Muscle layer of colon (tissue), 2 donors: ENCODE results near the gene GAB2.

Source experiments
- H3K27ac ChIP-seq: one replicate; pipeline ENCODE4 v1.7.0; 2013; ENCODE audit warnings: low read depth, mild to moderate bottlenecking, low read length, moderate library complexity
- H3K27me3 ChIP-seq, 2 donors: one replicate each; pipeline ENCODE4 v1.7.0; 2013; ENCODE audit warnings: low read length in 2 of 2, mild to moderate bottlenecking in 2 of 2; ENCODE audit not compliant: insufficient read depth in 2 of 2, control insufficient read depth in 1 of 2
- H3K36me3 ChIP-seq: one replicate; pipeline ENCODE4 v1.7.0; 2013; ENCODE audit warnings: mild to moderate bottlenecking, low read length; ENCODE audit not compliant: insufficient read depth
- H3K4me1 ChIP-seq: one replicate; pipeline ENCODE4 v1.7.0; 2013; ENCODE audit warnings: mild to moderate bottlenecking, low read length; ENCODE audit not compliant: insufficient read depth
- H3K4me3 ChIP-seq, 2 donors: one replicate each; pipeline ENCODE4 v1.7.0; 2013; ENCODE audit warnings: low read length in 2 of 2, low read depth in 1 of 2, mild to moderate bottlenecking in 1 of 2, moderate library complexity in 1 of 2
- H3K9ac ChIP-seq: one replicate; pipeline ENCODE4 v1.7.0; 2013; ENCODE audit warnings: low read length
- H3K9me3 ChIP-seq: one replicate; pipeline ENCODE4 v1.7.0; 2013; ENCODE audit warnings: mild to moderate bottlenecking, low read length
- donor health status: abdominal sarcoma.
- donor health status: Adenocarcinoma of cecum.

Gene GAB2

GRCh38 chr11:78220218-78221157, 197.1 kb downstream of the GAB2 start:
- H3K4me1 ChIP-seq = no peaks in the 10 kb centered on the region
- H3K9ac ChIP-seq = no peak overlapping the region
- H3K4me3 ChIP-seq = no peak overlapping the region
- H3K27ac ChIP-seq = no peak overlapping the region
- H3K9me3 ChIP-seq = no peaks in the 10 kb centered on the region
- no peaks in the 10 kb centered on the region for H3K27me3 ChIP-seq
- H3K36me3 ChIP-seq = peaks cover 49% of the 10 kb centered on the region

- Histone ChIP-seq H3K9me3 (no peaks in the 10 kb centered on the region), H3K4me1 (no peaks in the 10 kb centered on the region), H3K9ac (no peak overlapping the region), H3K4me3 (no peak overlapping the region), H3K36me3 (peaks cover 56% of the 10 kb centered on the region), H3K27me3 (no peaks in the 10 kb centered on the region), H3K27ac (no peak overlapping the region)
These were observed 198.0 kb downstream of the GAB2 start for GRCh38 chr11:78219493-78220217.

- no peak overlapping the region for H3K9ac ChIP-seq
- no peaks in the 10 kb centered on the region for H3K27me3 ChIP-seq
- no peak overlapping the region for H3K27ac ChIP-seq
- no peak overlapping the region for H3K4me3 ChIP-seq
- H3K36me3 ChIP-seq = peaks cover 56% of the 10 kb centered on the region
- no peaks in the 10 kb centered on the region for H3K4me1 ChIP-seq
- no peaks in the 10 kb centered on the region for H3K9me3 ChIP-seq
These were observed 198.7 kb downstream of the GAB2 start for GRCh38 chr11:78218707-78219492.

- H3K9ac ChIP-seq = no peak overlapping the region
- no peaks in the 10 kb centered on the region for H3K9me3 ChIP-seq
- H3K36me3 ChIP-seq = peaks cover 48% of the 10 kb centered on the region
- no peaks in the 10 kb centered on the region for H3K27me3 ChIP-seq
- no peak overlapping the region for H3K4me3 ChIP-seq
- H3K27ac ChIP-seq = no peak overlapping the region
- no peaks in the 10 kb centered on the region for H3K4me1 ChIP-seq
These were observed 199.7 kb downstream of the GAB2 start for GRCh38 chr11:78217650-78218541.

- Histone ChIP-seq H3K4me3 (no peak overlapping the region), H3K27ac (no peak overlapping the region), H3K4me1 (no peaks in the 10 kb centered on the region), H3K36me3 (peaks cover 42% of the 10 kb centered on the region), H3K9ac (no peak overlapping the region), H3K27me3 (no peaks in the 10 kb centered on the region), H3K9me3 (no peaks in the 10 kb centered on the region)
These were observed 200.9 kb downstream of the GAB2 start for GRCh38 chr11:78216571-78217287.

- Histone ChIP-seq H3K4me1 (no peaks in the 10 kb centered on the region), H3K36me3 (peaks cover 35% of the 10 kb centered on the region)
These were observed 201.6 kb downstream of the GAB2 start for GRCh38 chr11:78216021-78216420.

GRCh38 chr11:78214331-78215194, 203.1 kb downstream of the GAB2 start:
- Histone ChIP-seq H3K9me3 (no peaks in the 10 kb centered on the region), H3K4me1 (no peaks in the 10 kb centered on the region), H3K4me3 (no peak overlapping the region), H3K9ac (no peak overlapping the region), H3K27me3 (no peaks in the 10 kb centered on the region), H3K36me3 (peaks cover 40% of the 10 kb centered on the region), H3K27ac (no peak overlapping the region)

More at GRCh38 chr11:78216021-78216420, 201.6 kb downstream of the GAB2 start:
- no peak overlapping the region for H3K27ac ChIP-seq
- no peak overlapping the region for H3K9ac ChIP-seq
- H3K4me3 ChIP-seq = no peak overlapping the region
- H3K27me3 ChIP-seq = no peaks in the 10 kb centered on the region
- no peaks in the 10 kb centered on the region for H3K9me3 ChIP-seq

GRCh38 chr11:78213526-78214330, 203.9 kb downstream of the GAB2 start:
- Histone ChIP-seq H3K27me3 (no peaks in the 10 kb centered on the region), H3K4me1 (no peaks in the 10 kb centered on the region), H3K27ac (no peak overlapping the region), H3K4me3 (no peak overlapping the region), H3K9ac (no peak overlapping the region), H3K36me3 (peaks cover 35% of the 10 kb centered on the region), H3K9me3 (no peaks in the 10 kb centered on the region)
